Placental epithelial cell (primary cell): ENCODE measurements around the gene ST7. TPM values are rescaled to one million over a fixed set of nuclear protein-coding genes. Genes with fewer than 3 reads are reported as not detected.

Source experiments
- small RNA-seq: library from RNA; depleted of rRNA; stranded (forward); fragments of <200 nt; gene quantifications from one replicate; pipeline ENCODE3, GENCODE V24; 2012
- total RNA-seq: library from RNA; depleted of rRNA; stranded (reverse); fragments of >200 nt; gene quantifications from 2 replicates; pipeline ENCODE4 v1.2.3, GENCODE V29; 2012

Gene ST7
- 79.7 and 157 TPM in 2 replicates for total RNA-seq

GRCh38 chr7:116953372-116953905, at the start of gene ST7:
Gene ST7, plus strand, starts transcription at chr7:116953501. Its CDS starts 40 bp downstream, at chr7:116953541.

Small RNA genes within 50 kb of the gene (small RNA-seq; reads per million reads assigned to genes)
- gene AC002542.1 = not detected
- gene MTCYBP6 = not detected
- not detected for gene RF00019
- not detected for gene RF02179
- not detected for gene RF02180
- not detected for gene RF02181
- gene RF02183 = not detected
- not detected for gene RF02184
- gene RF02185 = not detected
- not detected for gene RF02188
- not detected for gene RNA5SP239

Other genes starting within 250 kb of the ST7 start
- gene CAPZA2, start 90.9 kb upstream of the ST7 start, total RNA-seq = 69.5 and 97.0 TPM in 2 replicates